Bronchial epithelial cell (primary cell): Measurements from ENCODE around the gene SKAP2. TPM values are rescaled to one million over a fixed set of nuclear protein-coding genes. Genes with fewer than 3 reads are reported as not detected.

Source experiments
- DNase-seq: peaks from one replicate; pipeline ENCODE4 v3.0.0-alpha.2; 2010; ENCODE audit warnings: low read depth
- FAIRE-seq: peaks from 2 replicates; lab custom pipeline; 2011; peaks lifted over from hg19 to GRCh38; lab: Jason Lieb, UNC
- H3K27me3 ChIP-seq: 2 replicates; pipeline ENCODE4 v1.5.1; 2011; ENCODE audit warnings: low read length; ENCODE audit not compliant: control insufficient read depth, insufficient read depth
- H3K36me3 ChIP-seq: 2 replicates; pipeline ENCODE4 v1.5.1; 2011; ENCODE audit warnings: low read length; ENCODE audit not compliant: control insufficient read depth, insufficient read depth
- H3K4me3 ChIP-seq: 2 replicates; pipeline ENCODE4 v1.5.1; 2011; ENCODE audit warnings: mild to moderate bottlenecking, low read depth, low read length, control low read depth
- CTCF ChIP-seq: IDR thresholded peaks from 2 replicates; pipeline ENCODE4 v1.5.1; 2011; ENCODE audit warnings: mild to moderate bottlenecking, moderate library complexity, low read length, control low read depth, inconsistent platforms; ENCODE audit not compliant: insufficient read depth, severe bottlenecking
- total RNA-seq: library from RNA; depleted of rRNA; stranded (reverse); fragments of >200 nt; gene quantifications from 2 replicates; pipeline ENCODE4 v1.2.1, GENCODE V29; 2014

SKAP2 gene
- total RNA-seq, 1 donor from 2014 or later = 2.1 TPM

- no peak for DNase-seq
- no peak for FAIRE-seq
- TF ChIP-seq CTCF = no peak
- Histone ChIP-seq H3K4me3 (no peak overlapping the region), H3K27me3 (no peaks in the 10 kb centered on the region), H3K36me3 (no peaks in the 10 kb centered on the region)
These were observed 15.3 kb upstream of the SKAP2 start for GRCh38 chr7:26879671-26880070.

DNA sequence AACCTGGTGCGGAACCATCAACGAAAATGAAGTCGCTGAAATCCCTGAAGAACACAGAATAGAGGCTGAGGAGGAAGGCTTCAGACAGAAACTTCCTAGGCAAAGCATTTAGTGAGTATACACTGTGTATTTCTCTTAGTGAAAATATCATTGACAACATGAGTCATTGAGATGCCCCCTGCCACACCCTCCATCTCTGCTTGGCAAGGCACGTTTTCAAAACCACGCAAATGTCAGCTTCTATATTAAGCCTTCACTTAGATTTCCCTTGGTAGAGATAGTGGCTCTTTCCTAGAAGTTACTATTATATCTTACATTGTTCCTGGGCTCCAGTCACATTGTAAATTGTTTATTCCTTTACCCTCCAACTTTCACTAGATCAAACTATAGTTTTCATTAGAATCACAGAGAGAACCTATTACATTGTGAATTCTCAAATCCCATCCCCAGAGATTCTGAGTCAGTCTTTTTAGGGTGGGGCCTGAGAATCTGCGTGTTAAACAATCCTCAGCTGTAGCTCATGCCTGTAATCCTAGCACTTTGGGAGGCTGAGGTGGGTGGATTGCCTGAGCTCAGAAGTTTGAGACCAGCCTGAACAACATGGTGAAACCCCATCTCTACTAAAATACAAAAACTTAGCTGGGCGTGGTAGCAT, 4.6 kb upstream of the SKAP2 start:
- Histone ChIP-seq H3K4me3 (no peak overlapping the region), H3K36me3 (no peaks in the 10 kb centered on the region), H3K27me3 (peaks cover under 1% of the 10 kb centered on the region)
- DNase-seq (peak; percentile 51), FAIRE-seq (no peak)
- TF ChIP-seq CTCF = no peak

DNA sequence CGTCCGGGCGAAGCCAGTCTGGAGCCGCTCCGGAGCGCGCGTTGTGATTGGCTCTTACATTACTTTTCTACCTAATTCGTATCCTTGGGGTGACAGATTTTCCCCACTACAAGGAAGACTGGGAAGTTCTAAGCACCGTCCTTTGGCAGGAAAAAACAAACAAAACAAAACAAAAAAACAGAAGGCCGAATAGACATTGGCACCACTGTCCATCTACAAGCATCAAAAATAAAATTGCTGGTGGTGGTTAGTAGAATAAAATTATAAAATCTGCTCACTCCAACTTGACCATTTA, 651 bp upstream of the SKAP2 start:
- Histone ChIP-seq H3K4me3 (peak overlapping the region; percentile 87), H3K27me3 (peaks cover 4% of the 10 kb centered on the region), H3K36me3 (no peaks in the 10 kb centered on the region)
- DNase-seq = no peak
- TF ChIP-seq CTCF = no peak
- FAIRE-seq = no peak

- FAIRE-seq (no peak), DNase-seq (no peak)
- TF ChIP-seq CTCF = no peak
- no peaks in the 10 kb centered on the region for H3K36me3 ChIP-seq
- peaks cover 6% of the 10 kb centered on the region for H3K27me3 ChIP-seq
- peak overlapping the region; percentile 87 for H3K4me3 ChIP-seq
These were observed 677 bp downstream of the SKAP2 start for GRCh38 chr7:26863518-26864308.

- no peak for DNase-seq
- no peak overlapping the region for H3K4me3 ChIP-seq
These were observed 1.6 kb downstream of the SKAP2 start for GRCh38 chr7:26862834-26863233.

More at GRCh38 chr7:26862834-26863233, 1.6 kb downstream of the SKAP2 start:
- TF ChIP-seq CTCF = no peak
- FAIRE-seq = no peak
- peaks cover 13% of the 10 kb centered on the region for H3K27me3 ChIP-seq
- H3K36me3 ChIP-seq = no peaks in the 10 kb centered on the region
